Lower leg skin (tissue), 4 donors: ENCODE results near the gene IP6K3. TPM values are rescaled to one million over a fixed set of nuclear protein-coding genes. Genes with fewer than 3 reads are reported as not detected.

Experiments
- DNase-seq, 2 donors: peaks; one replicate each; pipeline ENCODE4 v3.0.0-alpha.2; 2019; ENCODE audit warnings: low spot score in 2 of 2
- H3K4me3 ChIP-seq: fragments of 200-600 bp; sonication (generic); 2 replicates; pipeline ENCODE4 v1.5.1; 2017; ENCODE audit warnings: mild to moderate bottlenecking, low read depth; ENCODE audit not compliant: poor library complexity, severe bottlenecking
- POLR2A ChIP-seq, 2 donors: fragments of 450-650 bp; IDR thresholded peaks; one replicate each; pipeline ENCODE4 v1.6.1; 2016 to 2017; ENCODE audit warnings: antibody characterized with exemption in 2 of 2, mild to moderate bottlenecking in 1 of 2, moderate library complexity in 1 of 2
- WGBS, 2 donors: methylation state at CpG; one replicate each; pipeline ENCODE4 v1.1.5; 2018; 5-methylcytosine and 5-hydroxymethylcytosine counted together
- intact Hi-C: fragments of 100-400 bp; cut with DNase I; formaldehyde crosslinking; loops from one replicate; pipeline ENCODE4 v1.15.0; 2023; ENCODE audit warnings: low total_unique reads
- total RNA-seq, 4 donors: library from RNA; depleted of rRNA; stranded (reverse); fragments of >200 nt; gene quantifications; one replicate each; pipeline ENCODE4 v1.1.0, GENCODE V29; 2016
- TF ChIP-seq, protein P1 (sequence below), 3 donors: fragments of 450-650 bp; IDR thresholded peaks; one replicate each; pipeline ENCODE4 v1.5.1; 2016; ENCODE audit warnings: antibody characterized with exemption in 3 of 3, mild to moderate bottlenecking in 3 of 3, moderate library complexity in 2 of 3

The IP6K3 gene
- total RNA-seq, 4 donors from 2014 or later = 0.45 TPM; not detected in 3

GRCh38 chr6:33708516-33709204, 38.0 kb downstream of the IP6K3 start:
- intact Hi-C loops = no loop called here
- 81 to 85% methylated on average over 10 of the region's 10 CpGs for whole genome bisulfite sequencing, 2 donors
- H3K4me3 ChIP-seq = no peak overlapping the region
- no peak for DNase-seq
- TF ChIP-seq, protein P1, sequence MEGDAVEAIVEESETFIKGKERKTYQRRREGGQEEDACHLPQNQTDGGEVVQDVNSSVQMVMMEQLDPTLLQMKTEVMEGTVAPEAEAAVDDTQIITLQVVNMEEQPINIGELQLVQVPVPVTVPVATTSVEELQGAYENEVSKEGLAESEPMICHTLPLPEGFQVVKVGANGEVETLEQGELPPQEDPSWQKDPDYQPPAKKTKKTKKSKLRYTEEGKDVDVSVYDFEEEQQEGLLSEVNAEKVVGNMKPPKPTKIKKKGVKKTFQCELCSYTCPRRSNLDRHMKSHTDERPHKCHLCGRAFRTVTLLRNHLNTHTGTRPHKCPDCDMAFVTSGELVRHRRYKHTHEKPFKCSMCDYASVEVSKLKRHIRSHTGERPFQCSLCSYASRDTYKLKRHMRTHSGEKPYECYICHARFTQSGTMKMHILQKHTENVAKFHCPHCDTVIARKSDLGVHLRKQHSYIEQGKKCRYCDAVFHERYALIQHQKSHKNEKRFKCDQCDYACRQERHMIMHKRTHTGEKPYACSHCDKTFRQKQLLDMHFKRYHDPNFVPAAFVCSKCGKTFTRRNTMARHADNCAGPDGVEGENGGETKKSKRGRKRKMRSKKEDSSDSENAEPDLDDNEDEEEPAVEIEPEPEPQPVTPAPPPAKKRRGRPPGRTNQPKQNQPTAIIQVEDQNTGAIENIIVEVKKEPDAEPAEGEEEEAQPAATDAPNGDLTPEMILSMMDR (IDR thresholded peaks at IDR 0.05) = no peak
- TF ChIP-seq POLR2A (IDR thresholded peaks at IDR 0.05) = no peak

- no peak overlapping the region for H3K4me3 ChIP-seq
- TF ChIP-seq, protein P1 (IDR thresholded peaks at IDR 0.05) = no peak
- no peak for TF ChIP-seq POLR2A (IDR thresholded peaks at IDR 0.05)
- intact Hi-C loops = no loop called here
- WGBS, 2 donors = 91 to 94% methylated on average over 5 of the region's 5 CpGs
- DNase-seq = no peak
Observed at GRCh38 chr6:33707771-33708170, 38.9 kb downstream of the IP6K3 start.

DNA sequence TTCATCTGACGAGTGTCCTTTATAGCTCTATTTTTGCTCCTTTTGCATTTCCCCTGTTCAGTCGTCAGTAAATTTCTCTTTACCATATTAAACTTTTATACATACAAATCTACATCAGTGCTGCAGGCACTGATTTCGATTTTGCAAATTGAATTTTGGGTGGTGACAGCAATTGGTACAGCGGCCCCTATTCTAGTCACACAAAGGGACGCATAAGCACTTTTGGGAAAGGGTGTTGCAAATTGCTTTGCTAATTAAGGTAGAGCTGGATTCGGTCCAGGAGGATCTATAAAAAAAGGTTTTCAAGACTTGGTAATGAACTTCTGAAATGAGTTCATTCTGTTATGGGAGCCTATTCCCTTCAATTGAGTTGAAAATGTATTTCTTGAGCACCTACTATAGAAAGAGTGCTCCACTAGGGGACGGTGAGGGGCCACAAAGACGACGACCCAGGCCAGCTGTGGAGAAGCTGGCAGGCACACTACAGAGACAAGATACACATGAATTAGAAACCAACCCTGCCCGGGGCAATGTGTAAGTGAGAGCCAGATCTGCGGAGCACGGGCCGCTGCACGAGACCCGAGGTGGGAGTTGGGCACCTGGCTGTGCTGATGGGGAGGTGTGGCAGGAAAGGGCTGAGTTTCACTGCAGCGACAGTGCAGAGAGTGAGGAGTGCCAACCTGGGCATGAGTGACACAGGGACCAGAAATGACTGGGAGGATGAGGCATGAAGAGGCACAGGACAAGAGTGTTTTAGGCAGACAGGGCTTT, 40.6 kb downstream of the IP6K3 start:
- TF ChIP-seq POLR2A (IDR thresholded peaks at IDR 0.05) = no peak
- TF ChIP-seq, protein P1 (IDR thresholded peaks at IDR 0.05) = no peak
- no peak overlapping the region for H3K4me3 ChIP-seq
- DNase-seq = no peak
- intact Hi-C loops = no loop called here
- WGBS, 2 donors = 52 to 53% methylated on average over 16 of the region's 16 CpGs

DNA sequence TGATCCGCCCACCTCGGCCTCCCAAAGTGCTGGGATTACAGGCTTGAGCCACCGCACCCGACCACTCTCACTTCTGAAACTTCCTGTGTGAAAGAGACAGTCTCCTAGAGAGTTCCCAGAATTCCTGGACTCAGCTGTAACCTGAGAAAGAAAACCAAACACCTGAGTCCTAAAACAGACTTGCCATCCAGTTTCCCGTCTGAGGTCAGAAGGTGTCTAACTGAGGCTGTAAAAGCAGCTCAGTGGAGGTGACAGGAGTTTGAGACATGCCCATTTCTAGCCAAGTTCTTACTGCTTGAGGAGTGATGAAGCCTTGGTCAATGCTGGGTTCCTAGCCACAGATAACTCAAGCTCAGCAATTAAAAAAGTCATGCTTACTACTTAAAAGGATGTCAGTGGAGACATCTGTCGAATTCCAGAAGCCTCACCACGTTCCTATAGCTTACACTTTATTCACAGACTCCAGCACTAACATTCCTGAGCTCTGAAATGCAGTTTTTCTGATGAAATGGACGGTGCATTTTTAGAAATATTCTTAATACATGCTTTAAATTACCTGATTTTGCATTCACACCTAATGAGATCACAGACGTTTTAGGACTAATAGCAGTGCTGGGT, 41.3 kb downstream of the IP6K3 start:
- intact Hi-C loops = no loop called here
- WGBS, 2 donors = 79 to 81% methylated on average over 9 of the region's 9 CpGs
- TF ChIP-seq, protein P1 (IDR thresholded peaks at IDR 0.05) = no peak
- no peak for TF ChIP-seq POLR2A (IDR thresholded peaks at IDR 0.05)

GRCh38 chr6:33704215-33705066, 42.3 kb downstream of the IP6K3 start:
- no peak overlapping the region for H3K4me3 ChIP-seq
- TF ChIP-seq POLR2A (IDR thresholded peaks at IDR 0.05) = no peak
- TF ChIP-seq, protein P1 (IDR thresholded peaks at IDR 0.05) = no peak
- intact Hi-C loops = loop anchor here (5.0 kb wide), 1 partner anchor 117 kb away; no protein-coding TSS in a partner anchor
- WGBS, 2 donors = 88 to 89% methylated on average over 11 of the region's 11 CpGs
- DNase-seq = no peak

More for the DNA sequence above, 41.3 kb downstream of the IP6K3 start:
- H3K4me3 ChIP-seq = no peak overlapping the region
- DNase-seq = no peak
